HG03439 (cell line): ENCODE results near the gene SRGAP2C.
"Not testable (repeated sequence)": the region's sequence is repeated elsewhere in the genome, so short reads cannot be mapped to it uniquely, and the experiment has no call there.

ENCODE experiments used
- ATAC-seq: cut with Tn5 transposase; IDR thresholded peaks from one replicate; pipeline ENCODE4 v1.9.1; 2021; ENCODE audit warnings: mild to moderate bottlenecking, moderate library complexity; ENCODE audit not compliant: unreplicated experiment

SRGAP2C gene

DNA sequence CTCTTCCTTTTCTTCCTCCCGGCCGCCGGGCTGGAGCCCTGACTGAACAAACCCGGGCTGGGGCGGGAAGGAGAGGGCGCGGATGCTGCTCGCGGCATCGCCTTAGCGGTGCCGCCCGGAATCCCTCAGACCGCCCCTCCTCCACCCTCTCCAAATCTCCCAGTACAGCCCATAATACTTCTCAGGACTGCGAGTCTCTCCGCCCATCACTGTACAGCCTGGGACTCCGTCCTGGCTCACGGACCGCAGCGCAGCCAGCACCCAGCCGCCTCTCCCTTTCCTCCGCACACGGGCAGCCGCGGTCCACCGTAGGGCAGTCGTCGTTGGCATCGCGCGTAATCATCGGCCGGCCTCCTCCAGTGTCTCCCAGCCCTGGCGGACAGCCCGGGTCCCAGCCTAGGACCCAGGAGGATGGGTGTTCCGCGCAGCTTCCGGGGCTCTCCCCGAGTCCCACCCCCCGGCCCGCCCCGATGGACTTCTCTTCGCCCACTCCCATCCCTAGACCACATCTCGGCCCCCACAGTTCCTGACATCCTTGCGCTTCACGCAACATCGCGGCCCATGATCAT, 449 bp downstream of the SRGAP2C start:
- ATAC-seq = peak; percentile 2

DNA sequence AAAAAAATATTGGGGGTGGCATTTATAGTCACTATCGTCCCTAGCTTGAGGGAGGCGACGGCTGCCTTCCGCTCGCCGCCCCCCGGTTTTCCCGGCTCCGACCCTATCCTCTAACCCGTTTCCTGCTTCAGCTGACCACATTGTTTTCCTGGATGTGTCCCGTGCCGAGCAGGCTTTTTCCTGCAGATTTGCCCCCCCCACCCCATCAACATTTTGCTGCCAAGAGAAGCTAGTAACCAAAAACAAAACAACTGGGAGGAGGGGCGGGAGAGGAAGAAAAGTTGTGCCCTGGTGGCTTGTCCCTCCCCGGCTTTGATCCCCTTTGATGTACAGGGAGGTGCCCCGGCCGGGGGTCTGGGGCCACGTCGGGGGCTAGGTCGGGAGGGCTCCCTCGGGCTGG, 1.4 kb downstream of the SRGAP2C start:
- ATAC-seq = not testable (repeated sequence)

DNA sequence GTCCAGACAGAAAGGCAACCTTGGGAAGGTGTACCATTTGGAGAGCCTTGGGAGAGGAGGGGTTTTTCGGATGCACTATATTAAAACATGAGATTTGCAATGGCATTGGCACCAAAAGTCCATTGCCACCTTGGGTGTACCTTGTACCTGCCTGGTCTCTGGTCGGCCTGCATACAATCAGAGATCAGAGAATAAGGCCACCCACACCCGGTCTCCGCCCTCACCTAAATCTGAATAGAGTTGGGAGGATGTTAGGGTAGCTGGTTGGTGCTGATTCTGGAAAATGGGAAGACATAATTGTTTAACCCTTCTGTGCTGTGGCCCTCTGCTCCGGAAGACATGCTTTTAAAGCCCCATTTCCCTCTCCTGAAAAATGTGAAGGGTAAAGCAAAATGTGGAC, 3.1 kb downstream of the SRGAP2C start:
- ATAC-seq = not testable (repeated sequence)

DNA sequence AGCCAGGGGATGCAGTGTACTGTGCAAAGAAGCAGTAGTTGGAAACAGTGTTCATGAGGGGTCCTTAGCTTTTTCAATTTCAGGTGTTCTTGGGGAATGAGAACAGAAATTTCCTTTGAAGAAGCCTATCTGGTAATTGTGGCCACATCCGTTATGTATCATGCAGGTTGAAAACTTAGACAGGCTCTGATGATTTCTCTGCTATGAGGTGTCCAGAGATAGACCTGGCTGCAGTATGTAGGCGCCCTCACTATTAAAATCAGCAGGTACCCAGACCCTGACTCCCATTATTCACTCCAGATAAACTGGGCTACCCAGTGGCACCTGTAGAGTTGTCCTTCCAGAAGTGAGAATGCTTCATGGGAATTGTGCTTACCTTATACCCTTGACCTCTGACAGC, 7.7 kb downstream of the SRGAP2C start:
- not testable (repeated sequence) for ATAC-seq

DNA sequence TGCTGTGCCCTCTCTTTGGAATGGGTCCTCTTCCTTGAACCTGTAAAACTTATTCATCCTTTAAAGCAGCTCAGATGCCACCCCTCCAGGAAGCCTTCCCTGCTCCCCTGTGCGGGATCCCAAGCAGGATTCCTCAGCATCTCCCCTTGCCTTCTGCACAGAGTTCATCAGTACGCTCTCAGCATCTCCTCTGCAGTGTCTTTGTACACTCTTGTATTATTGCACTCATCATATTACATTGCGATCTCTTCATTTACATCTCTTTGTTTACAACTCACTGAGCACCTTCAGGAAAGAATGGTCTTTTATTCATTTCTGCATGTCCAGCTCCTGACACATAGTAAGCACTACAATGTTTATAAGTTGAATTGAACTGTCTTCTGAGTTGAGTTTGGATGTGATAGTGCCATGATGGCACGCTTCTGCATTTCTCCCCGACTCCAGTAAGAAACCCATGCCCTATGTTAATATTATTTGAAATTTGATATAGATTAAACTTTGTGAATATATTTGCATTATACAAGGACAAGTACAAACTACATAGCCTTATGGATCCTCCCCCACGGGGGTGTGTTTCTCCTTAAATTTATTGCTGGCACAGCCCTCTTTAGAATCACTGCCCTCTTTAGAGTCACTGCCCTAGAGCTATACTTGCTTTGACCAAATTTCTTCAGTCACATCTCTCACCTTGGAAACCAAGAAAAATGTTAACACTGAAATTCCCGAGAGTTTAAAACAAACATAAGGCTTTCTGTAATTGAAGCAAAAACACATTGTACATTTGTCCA, 12.5 kb downstream of the SRGAP2C start:
- not testable (repeated sequence) for ATAC-seq

DNA sequence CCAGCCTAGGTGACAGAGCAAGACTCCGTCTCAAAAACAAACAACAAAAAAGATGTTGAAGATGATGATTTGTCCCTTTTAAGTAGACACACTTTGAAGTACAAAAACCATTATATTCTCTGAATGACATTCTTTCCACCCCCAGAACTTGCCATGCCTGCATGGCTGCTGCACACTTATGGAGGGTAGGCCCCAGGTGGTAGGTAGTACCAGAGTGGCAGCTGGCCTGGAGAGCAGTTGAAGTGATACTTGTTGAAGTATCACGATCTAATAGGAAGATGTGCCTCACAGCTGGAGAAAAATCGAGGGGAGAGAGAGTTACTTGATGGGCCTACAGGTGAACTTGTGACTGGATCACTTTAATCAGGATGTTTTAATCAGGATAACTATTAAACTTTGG, 15.0 kb downstream of the SRGAP2C start:
- ATAC-seq = not testable (repeated sequence)

DNA sequence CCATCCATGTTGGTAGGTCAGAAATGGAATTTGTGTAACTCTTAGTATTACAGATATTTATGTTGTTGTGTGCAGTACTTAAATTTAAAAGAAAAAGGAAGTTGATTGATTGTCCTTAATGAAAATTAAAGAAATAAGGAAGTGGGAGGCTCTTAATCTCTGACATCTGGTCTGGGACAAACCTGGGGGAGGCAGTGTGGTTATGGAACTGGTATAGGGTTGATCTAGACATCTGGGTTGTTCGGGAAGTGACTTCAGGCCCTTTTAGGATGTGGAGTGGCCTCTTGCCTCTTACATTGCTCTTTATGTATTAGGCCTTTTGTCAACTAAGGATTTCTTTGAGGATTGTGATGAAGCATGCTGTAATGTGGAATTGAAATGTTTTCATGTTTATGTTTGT, 15.5 kb downstream of the SRGAP2C start:
- not testable (repeated sequence) for ATAC-seq

DNA sequence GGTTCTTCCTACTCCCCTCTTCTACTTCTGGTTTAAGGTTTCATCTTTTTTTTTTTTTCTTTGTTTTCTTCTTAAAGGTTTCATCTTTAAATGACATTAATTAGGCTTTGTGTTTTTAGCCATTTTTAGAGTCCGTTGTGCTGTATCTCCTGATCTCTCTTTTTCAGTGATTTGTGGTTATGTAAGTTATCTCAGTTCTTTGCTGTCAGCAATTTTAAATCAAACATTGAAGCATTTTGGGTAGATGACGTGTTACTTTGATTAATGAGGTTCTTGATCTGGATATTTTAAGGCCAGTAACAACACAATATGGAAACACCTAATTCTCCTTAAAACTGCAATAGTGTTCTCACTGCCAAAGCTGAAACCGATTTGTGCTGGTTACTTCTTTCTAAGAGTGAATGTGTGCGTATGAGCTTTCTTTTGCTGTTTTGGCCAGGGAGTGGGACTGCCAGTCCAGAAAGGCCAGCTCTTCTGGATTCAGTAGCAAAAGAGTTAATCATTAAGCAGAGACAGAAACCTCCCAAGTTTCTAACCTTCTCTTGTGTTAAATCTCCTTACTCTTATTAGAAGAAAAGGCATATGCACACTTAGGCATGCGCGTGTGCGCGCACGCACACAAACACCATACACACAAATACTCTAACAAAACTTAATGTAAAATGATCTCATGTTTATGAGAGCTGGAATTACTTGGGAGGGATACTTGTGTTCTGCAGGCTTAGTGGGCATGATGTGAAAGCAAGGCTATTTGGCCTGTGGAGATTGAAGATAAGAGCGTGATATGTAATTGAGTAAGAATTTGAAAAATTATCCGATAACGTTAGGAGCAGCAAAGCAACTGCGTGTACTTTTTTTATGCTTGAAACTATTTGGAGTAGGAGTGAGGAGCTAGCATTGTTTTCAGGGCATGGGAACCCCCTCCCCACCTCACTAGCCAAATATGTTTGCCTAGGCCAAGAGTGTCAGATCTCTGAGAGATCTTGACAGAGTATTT, 16.5 kb downstream of the SRGAP2C start:
- not testable (repeated sequence) for ATAC-seq

DNA sequence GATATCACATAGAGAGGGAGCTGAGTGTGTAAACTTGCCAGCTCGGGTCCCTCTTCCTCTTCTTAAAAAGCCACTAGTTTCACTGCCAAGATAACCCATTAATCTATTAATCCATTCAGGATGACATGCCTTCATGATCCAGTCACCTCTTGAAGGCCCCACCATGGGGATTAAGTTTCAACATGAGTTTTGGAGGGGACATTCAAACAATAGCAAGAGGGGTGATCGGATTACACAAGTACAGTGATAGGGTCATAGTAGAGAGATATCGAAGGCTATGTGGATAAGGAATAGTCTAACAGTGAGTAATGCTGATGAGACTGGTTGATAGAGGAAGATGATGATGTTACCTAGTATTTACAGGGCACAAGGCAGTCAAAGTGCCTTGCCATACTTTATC, 18.2 kb downstream of the SRGAP2C start:
- not testable (repeated sequence) for ATAC-seq

DNA sequence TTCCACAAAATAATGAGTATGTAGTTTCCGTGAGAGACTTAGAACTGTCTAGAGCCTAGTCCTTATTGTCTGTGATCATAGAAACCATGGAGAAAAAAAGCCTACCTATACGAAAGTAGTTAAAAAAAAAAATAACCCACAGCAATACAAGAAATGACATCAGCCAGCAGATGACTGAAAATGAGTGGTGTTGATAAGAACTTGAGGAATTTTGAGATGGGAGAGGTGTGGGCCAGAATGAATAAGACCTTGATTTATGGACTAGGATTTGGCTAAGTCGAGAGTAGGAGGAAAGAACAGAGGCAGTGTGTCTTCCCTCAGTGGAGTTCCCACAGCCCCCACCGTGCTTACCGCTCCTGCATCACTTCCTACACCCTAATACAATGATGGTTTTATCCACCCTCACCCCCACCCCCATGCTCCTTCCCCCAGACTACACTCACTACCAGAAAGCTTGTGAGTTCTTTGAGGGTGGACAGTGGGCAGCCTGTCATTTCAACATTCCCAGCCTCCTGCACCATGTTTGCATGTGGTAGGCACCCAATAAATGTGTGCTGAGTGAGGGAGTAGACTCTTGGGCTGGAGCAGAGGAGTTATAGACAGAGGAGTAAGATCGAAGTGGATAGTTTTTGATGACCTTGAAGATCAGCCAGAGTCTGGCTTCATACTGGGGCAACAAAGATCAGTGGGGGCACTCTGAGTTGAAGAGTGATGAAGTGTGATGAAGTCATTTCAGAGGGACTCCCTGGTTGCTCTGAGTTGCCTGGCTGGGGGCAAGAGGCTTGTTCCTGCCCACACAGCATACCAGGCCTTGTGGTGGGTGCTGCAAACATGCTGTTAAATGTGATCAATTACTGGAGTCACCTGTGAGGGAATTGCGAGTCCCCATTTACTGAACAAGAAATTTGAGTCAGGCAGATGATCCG, 21.3 kb downstream of the SRGAP2C start:
- not testable (repeated sequence) for ATAC-seq

DNA sequence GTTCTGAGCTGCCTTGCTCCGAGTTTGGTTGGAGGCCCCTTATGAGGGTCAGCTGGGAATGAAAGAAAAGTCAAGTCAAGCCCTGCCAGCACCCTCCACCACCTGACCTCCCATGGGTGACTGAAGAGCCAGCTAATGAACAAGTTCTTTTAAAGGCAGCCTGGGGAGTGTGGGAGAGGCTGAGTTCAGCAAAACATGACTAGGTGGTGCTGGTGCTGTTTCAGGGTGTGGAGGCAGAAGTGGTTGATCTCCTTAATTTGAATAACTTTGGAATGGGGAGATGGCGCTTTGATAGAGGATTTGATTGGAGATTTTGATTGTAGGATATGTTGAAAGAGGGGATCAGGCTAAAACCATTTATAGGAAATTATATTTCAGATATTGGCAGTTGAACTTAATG, 22.6 kb downstream of the SRGAP2C start:
- not testable (repeated sequence) for ATAC-seq

DNA sequence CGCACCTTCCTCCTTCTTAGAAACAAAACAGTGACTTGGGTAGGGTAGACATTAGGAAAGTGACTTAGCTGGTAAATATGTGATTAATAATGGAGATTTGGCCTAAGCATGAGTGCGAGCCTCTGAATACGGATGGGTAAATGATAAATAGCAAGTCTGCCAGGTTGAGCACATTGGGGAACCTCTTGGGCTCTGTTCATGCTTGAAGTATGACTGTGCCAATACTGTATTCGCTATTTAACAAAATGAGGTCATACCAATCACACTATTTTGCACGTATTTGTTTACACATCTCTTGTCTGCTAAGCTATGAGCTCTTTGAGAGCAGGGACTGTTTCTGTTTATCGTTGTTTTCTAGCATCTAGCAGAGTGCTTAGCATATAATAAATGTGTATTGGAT, 23.6 kb downstream of the SRGAP2C start:
- ATAC-seq = not testable (repeated sequence)

DNA sequence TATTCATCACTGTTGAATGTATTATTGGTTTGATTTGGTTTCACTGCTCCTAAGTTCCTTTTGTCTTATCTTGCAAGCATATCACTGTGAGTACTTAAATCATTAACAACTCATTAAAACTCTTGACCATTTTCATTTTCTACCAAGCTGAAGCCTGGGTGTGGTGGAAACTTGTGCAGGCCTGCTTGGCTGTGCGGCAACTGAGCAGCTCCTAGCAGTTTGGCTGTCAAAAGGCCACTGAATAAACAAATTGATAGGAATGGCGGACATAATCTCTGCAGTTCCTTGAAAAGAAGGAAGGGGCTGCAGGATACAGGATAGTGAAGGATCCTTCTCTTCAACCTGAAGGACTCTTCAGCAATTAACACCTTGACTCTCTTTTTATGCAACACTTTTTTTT, 26.0 kb downstream of the SRGAP2C start:
- not testable (repeated sequence) for ATAC-seq

DNA sequence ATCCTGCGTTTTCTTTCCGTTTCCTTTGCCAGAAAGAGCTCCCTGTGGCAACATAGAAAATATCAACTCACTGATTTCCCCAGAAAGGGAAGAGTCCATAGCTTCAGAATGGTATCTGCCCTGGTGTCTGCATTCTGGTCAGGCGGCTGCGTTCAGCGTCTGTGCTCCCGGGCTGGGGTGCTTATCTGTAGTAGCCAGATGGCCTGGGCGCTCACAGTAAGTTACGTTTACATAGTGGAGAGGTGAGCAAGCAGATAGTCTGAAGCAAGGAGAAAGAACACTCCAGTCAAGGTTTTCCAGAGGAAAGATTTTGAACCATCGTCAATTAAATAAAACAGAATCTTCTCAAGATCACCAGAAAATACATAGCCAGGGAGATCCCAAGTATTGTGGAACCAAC, 28.7 kb downstream of the SRGAP2C start:
- not testable (repeated sequence) for ATAC-seq

DNA sequence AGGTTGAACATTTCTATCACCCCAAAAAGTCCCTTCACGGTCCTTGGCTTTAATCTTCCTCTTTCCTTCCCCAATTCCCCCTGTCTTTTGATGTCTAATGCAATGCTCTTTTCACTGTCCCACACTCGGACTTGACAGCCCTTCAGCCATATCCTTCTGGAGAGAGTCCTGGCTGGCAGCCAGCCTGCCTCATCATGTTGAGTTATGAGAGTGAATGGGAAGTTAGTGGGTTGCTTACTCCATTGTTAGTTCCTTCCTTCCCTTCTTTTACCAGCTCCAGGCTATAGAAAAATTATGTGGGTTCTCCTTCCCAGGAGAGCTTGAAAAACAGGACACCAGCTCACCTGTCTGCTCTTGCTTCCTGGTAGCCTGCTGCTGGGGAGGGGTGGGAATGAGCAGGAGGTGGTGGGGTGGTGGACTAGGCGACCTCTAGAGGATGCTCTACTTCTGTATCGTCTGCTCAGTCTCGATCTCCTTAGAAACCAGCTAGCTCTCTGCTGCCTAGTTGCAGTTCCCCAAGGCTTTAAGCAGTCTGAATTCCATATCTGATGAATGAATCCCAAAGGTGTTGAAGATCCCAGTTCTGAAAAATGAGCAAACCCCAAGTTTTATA, 29.9 kb downstream of the SRGAP2C start:
- ATAC-seq = not testable (repeated sequence)

DNA sequence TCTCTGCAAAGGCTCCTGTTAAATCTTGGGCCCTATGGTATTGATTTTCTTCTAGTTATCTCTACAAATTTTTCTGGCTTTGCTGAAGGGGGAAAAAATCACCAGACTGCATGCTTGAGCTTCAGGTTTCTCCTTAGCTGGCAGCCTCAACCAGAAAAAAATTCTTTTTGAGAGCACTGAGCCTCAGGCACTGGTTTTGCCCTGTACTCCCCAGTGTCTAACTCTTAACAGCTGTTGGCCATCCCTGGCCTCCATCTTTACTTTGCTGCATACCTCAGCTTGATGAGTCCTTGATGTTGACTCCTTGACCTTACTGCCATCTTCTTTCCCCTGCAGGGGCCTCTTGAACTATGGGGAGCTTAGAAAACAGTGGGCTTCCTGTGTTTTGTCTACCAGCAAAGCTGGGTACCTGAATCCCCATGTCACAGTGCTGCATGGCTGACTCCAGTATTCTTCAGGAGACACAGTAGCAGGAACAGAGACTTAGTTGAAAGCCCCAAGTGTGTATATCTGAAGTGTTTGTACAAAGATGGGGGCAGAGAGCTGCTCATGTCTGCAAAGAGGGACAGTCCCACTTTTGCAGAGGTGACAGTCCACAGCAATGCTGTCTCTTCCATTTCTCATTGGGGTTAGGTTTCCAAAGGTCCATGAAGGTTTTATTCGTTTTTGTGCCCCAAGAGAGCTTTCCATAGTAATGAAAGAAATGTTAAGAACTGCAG, 31.1 kb downstream of the SRGAP2C start:
- not testable (repeated sequence) for ATAC-seq

DNA sequence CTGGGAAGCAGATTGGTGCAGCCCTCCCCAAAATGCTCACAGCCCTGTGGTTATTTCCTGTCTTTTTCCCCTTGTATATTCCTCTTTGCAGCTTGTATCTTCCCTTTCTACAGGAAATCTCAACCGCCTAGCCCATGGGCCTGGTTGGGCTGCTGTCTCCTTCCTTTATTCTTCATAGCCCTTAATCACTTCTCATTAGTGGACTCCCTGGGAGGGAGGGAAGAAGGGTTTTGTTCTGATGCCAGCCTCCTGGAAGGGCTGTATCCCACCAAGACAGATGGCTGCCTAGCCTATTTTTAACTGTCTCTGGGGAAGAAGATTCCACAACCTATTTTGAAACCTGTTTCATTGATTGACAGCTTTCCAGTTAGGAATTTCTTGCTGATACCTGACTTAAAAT, 31.9 kb downstream of the SRGAP2C start:
- ATAC-seq = not testable (repeated sequence)

DNA sequence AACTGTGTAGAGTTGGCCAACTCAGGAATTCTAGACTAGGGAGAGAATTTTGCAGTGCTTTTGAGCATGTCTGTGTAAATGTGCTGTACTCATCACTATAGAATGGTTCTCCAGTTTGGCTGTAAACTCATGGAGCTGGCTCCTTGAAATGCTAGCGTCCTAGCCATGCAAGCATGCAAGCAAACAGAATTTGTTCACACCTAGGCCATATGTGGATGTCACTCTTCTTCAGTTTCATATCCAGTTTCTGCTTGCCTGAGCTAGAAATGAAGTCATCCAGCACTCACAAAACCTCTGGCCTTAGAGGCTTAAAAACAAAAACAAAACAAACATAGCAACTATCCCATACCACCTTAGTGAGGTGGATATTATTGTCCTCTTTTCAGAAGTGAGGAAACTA, 37.0 kb downstream of the SRGAP2C start:
- ATAC-seq = not testable (repeated sequence)

DNA sequence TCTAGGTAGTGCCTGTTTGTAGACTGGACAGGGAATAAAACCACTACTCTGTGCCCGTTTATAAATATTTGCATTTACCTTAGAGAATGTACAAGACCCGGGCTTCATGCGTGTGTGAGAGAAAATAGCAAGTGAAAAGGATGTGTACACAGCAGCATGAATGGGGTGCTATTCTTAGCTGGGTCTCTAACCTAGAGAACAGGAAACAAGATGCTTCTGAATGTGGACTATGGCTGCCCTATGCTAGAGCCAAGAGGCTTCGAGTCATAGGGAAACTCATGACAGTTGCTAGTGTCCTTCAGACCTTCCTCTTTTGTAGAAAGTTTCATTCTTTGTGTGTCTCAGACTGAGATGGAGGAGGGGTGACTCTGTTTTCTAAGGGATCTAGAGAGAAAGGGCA, 39.9 kb downstream of the SRGAP2C start:
- ATAC-seq = peak; percentile 99
